ENCODE results near the gene ITSN1.

Gene ITSN1

DNA sequence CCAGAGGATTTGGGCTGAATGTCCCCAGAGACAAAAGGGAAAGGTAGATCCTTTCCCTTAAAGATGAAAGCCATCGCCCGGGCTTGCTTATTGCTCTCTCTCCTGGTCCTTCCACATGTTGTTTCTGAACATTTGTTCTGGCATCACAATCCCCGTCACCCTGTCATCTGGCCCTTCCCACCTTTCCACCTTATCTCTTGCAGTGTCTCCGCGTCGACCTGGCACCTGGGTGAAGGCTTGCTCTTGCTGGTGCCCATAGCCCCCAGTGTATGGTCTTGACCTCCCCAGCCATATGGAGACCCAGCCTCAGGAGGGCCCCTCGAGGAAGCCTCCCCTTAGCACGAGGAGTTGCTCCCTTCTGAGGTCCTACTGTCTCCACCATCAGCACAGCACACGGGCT lies 208.7 kb downstream of the ITSN1 start:
- TF ChIP-seq, protein P1, sequence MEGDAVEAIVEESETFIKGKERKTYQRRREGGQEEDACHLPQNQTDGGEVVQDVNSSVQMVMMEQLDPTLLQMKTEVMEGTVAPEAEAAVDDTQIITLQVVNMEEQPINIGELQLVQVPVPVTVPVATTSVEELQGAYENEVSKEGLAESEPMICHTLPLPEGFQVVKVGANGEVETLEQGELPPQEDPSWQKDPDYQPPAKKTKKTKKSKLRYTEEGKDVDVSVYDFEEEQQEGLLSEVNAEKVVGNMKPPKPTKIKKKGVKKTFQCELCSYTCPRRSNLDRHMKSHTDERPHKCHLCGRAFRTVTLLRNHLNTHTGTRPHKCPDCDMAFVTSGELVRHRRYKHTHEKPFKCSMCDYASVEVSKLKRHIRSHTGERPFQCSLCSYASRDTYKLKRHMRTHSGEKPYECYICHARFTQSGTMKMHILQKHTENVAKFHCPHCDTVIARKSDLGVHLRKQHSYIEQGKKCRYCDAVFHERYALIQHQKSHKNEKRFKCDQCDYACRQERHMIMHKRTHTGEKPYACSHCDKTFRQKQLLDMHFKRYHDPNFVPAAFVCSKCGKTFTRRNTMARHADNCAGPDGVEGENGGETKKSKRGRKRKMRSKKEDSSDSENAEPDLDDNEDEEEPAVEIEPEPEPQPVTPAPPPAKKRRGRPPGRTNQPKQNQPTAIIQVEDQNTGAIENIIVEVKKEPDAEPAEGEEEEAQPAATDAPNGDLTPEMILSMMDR (conservative IDR thresholded peaks at IDR 0.05), result no peak
- no peak overlapping the region for H3K27ac ChIP-seq

DNA sequence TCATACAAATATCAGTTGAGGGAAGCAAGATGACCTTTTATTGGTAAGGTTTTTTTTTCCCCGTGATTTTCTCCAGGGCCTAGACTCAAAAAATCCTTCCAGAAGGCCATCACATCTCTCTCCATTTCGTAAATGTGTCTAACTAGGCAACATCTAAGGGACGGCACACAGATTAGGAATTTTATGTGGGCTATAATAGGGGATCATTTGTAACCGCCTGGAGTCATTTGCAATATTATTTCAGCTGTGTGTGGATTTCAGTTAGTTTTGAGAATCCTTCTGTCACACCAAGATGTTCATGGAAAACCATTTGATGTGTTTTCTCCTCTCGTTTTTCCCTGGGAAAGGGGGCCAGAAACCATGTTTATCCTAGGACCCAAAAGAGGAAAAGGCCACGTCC lies 210.2 kb downstream of the ITSN1 start:
- H3K27ac ChIP-seq, result no peak overlapping the region
- TF ChIP-seq, protein P1 (conservative IDR thresholded peaks at IDR 0.05), result no peak

DNA sequence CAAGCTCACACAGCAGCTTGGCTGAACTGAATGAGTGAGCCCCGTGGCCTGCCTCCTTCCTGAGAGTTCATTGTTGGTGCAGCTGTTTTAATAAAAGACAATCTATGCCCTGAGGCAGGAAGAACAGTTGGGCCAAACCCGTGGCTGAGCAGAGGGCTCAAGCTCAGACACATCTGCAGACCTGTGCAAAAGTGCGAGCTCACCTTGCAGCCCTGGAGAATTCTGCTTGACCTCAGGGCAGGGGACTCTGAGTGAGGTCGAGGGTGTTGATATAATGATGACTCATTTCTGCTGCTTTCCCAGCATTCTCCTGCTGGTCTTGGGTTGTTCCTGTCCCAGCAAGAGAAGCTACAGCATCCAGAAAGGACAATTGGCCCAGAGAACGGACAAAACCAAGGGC lies 212.3 kb downstream of the ITSN1 start:
- H3K27ac ChIP-seq, result no peak overlapping the region
- TF ChIP-seq, protein P1 (conservative IDR thresholded peaks at IDR 0.05), result no peak

DNA sequence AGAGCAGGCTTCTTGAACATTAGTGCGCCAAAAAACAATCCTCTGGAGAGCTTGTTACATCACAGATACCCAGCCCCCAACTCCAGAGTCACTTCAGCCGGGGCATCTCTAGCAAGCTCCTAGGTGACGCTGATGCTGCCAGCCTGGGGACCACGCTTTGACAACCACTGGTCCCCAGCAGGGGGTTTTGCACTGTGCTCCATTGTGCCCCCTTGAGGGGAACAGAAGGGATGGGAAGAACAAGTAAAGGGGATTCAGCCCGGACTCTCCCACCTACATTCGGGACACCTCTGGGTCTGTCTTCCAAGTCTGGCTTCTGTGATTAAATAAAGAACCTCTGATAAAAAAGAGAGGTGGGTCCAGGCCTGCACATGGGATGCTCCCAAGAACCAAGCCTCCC lies 212.9 kb downstream of the ITSN1 start:
- TF ChIP-seq, protein P1 (conservative IDR thresholded peaks at IDR 0.05), result no peak; the same call in 1 of the 2 replicates
- H3K27ac ChIP-seq, result no peak overlapping the region

DNA sequence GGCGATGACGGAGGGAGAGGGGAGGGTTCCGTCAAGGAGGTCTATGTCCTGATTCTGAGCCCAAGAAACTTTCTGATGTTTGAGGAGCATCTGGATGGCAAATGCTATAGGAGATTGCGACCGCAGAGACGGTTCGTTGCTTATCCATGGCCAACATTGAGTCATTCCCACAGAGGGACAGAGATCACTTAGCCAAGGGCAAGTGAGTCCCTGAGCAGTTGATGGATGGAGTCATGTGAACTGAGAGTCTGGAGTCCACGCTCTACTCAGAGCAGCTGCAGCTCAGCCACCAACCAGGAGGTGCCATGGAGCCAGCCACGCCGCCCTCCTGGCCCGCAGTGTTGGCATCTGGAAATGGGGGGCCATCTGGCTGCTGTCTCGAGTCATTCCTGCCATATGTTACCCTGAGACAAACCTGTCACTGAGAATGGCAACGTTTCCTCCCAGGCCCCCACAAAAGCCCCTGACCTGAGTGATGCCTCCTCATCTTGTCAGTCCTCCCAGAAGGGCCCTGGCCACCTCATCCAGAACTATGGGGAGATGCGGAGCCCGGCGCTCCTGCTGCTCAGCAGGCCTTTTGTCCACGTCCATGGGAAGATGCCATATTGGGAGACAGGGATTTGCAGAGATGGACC lies 214.7 kb downstream of the ITSN1 start:
- TF ChIP-seq, protein P1 (conservative IDR thresholded peaks at IDR 0.05), result no peak

DNA sequence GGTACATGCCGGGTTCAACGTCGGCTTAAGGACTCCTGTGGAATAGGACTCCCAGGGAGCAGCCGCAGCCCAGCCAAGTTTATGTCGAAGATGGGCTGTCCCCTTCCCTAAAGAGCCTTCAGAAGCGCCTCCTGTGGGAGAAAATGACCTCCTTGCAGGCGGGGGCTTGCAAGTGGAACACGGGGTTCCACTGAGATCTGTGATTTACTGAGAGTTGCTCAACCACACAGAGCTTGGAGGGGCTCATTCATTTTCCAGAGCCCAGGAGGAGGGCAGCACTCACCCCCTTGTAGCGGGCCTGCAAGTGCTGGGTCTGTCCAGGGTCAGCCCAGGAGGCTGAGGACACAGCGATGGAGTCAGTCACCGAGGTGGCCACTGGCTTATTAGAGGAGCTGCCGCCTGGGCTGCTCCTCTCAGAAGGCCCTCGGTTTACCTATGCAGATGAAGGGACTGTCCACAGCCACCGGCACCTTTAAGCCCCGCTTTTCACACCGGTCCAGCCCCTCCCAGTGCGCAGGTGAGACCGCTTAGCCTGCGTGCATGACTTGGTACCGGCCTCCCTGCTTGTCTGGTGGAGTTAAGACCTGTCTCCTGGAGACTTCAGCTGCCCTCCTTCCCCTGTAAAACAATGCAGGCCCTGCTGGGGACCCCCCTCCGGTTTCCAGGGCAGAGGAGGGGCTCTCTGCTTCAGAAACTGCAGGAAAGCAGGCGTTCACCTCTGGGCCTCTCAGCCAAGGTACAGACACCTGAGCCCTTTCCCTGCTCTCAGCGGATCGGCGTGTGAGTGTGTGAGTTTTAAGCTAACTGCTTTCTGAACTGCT lies 215.8 kb downstream of the ITSN1 start:
- no peak overlapping the region for H3K27ac ChIP-seq
- TF ChIP-seq, protein P1 (conservative IDR thresholded peaks at IDR 0.05), result no peak

More for the DNA sequence above, 214.7 kb downstream of the ITSN1 start:
- H3K27ac ChIP-seq, result no peak overlapping the region

DNA sequence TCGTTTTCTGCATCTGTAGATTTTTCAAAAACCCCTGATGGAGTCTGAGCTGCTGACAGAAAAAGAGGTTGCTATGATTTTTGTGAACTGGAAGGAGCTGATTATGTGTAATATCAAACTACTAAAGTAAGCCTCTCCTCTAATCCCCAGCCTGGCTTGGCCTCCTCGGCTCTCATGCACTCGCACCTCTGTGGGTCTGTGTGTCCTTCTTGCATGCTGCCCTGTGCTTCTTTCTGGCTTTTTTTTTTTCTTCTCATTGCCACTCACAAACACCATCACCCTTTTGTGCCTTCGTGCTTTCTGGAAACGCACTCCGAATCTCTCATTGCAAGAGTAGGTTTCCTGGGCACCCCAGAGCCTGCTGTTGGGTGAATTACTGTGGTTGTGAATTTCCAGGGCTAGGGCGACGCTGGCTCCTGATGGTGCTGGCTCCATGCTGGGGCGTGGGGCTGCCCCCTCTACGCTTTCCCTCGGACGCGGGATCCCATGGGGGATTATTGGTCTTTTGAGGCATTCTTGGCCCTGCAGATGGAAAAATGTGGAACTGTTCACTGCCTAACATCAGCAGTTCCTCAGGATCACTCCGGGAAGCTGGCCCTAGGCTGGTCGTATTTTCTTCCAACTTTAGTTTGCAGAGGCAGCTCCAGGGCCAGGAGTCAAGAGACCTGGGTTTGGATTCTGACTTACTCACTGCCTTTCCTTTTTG lies 216.5 kb downstream of the ITSN1 start:
- H3K27ac ChIP-seq, result no peak overlapping the region
- TF ChIP-seq, protein P1 (conservative IDR thresholded peaks at IDR 0.05), result no peak

Measured in VCaP (cell line).